Measurements from ENCODE around the gene MRPL41. TPM values are rescaled to one million over a fixed set of nuclear protein-coding genes. Genes with fewer than 3 reads are reported as not detected.
"Not testable (repeated sequence)": the region's sequence is repeated elsewhere in the genome, so short reads cannot be mapped to it uniquely, and the experiment has no call there.

MRPL41 gene
- 10 to 100 TPM; 81.6 to 99.0 (median 86.3) TPM for total RNA-seq

- no peaks in the 10 kb centered on the region for H3K27me3 Mint-ChIP-seq (ENCODE audit: low read depth)
Observed at GRCh38 chr9:137551264-137552021, at the start of gene MRPL41. Gene MRPL41, plus strand, starts transcription at chr9:137551879. Its CDS starts 203 bp downstream, at chr9:137552082.

GRCh38 chr9:137502008-137502911 is 49.4 kb upstream of the MRPL41 start:
- DNase-seq (no peak), ATAC-seq (no peak)
- H3K9me3 Mint-ChIP-seq = no peaks in the 10 kb centered on the region
- no peaks in the 10 kb centered on the region for H3K4me1 Mint-ChIP-seq (ENCODE audit: low read depth)
- H3K27me3 Mint-ChIP-seq (ENCODE audit: low read depth) = no peaks in the 10 kb centered on the region
- no peak overlapping the region for H3K4me3 Mint-ChIP-seq
- no peaks in the 10 kb centered on the region for H3K36me3 Mint-ChIP-seq (ENCODE audit: insufficient read depth)

More at GRCh38 chr9:137551264-137552021, at the start of gene MRPL41:
- peak; percentile 93 to 96 for ATAC-seq
- peaks cover 17% of the 10 kb centered on the region for H3K4me1 Mint-ChIP-seq (ENCODE audit: low read depth)
- peak within 1 kb of the TSS; percentile 87 for H3K4me3 Mint-ChIP-seq
- peak; percentile 77 for DNase-seq
- peaks cover 13% of the 10 kb centered on the region for H3K36me3 Mint-ChIP-seq (ENCODE audit: insufficient read depth)
- H3K9me3 Mint-ChIP-seq = no peaks in the 10 kb centered on the region

- H3K27me3 Mint-ChIP-seq (ENCODE audit: low read depth) = no peaks in the 10 kb centered on the region
- H3K4me1 Mint-ChIP-seq (ENCODE audit: low read depth) = no peaks in the 10 kb centered on the region
- no peaks in the 10 kb centered on the region for H3K36me3 Mint-ChIP-seq (ENCODE audit: insufficient read depth)
- DNase-seq (no peak), ATAC-seq (no peak)
- H3K4me3 Mint-ChIP-seq = no peak overlapping the region
- H3K9me3 Mint-ChIP-seq = no peaks in the 10 kb centered on the region
Observed at GRCh38 chr9:137504432-137504777, 47.3 kb upstream of the MRPL41 start.

- Mint-ChIP-seq H3K36me3 (ENCODE audit: insufficient read depth) (no peaks in the 10 kb centered on the region), H3K4me3 (no peak overlapping the region), H3K9me3 (no peaks in the 10 kb centered on the region), H3K27me3 (ENCODE audit: low read depth) (no peaks in the 10 kb centered on the region), H3K4me1 (ENCODE audit: low read depth) (no peaks in the 10 kb centered on the region)
- DNase-seq (no peak), ATAC-seq (no peak)
Observed at GRCh38 chr9:137505421-137506140, 46.1 kb upstream of the MRPL41 start.

GRCh38 chr9:137506274-137506673 is 45.4 kb upstream of the MRPL41 start:
- H3K36me3 Mint-ChIP-seq (ENCODE audit: insufficient read depth) = no peaks in the 10 kb centered on the region
- ATAC-seq (no peak), DNase-seq (no peak)
- no peaks in the 10 kb centered on the region for H3K27me3 Mint-ChIP-seq (ENCODE audit: low read depth)
- H3K4me3 Mint-ChIP-seq = no peak overlapping the region
- no peaks in the 10 kb centered on the region for H3K4me1 Mint-ChIP-seq (ENCODE audit: low read depth)
- no peaks in the 10 kb centered on the region for H3K9me3 Mint-ChIP-seq

GRCh38 chr9:137506702-137507171 is 44.9 kb upstream of the MRPL41 start:
- Mint-ChIP-seq H3K9me3 (no peaks in the 10 kb centered on the region), H3K27me3 (ENCODE audit: low read depth) (no peaks in the 10 kb centered on the region), H3K4me1 (ENCODE audit: low read depth) (no peaks in the 10 kb centered on the region), H3K4me3 (no peak overlapping the region), H3K36me3 (ENCODE audit: insufficient read depth) (no peaks in the 10 kb centered on the region)
- DNase-seq (no peak), ATAC-seq (no peak)

GRCh38 chr9:137509198-137509597 is 42.5 kb upstream of the MRPL41 start:
- no peaks in the 10 kb centered on the region for H3K27me3 Mint-ChIP-seq (ENCODE audit: low read depth)
- DNase-seq (no peak), ATAC-seq (no peak)
- peaks cover 4% of the 10 kb centered on the region for H3K4me1 Mint-ChIP-seq (ENCODE audit: low read depth)
- no peaks in the 10 kb centered on the region for H3K36me3 Mint-ChIP-seq (ENCODE audit: insufficient read depth)
- H3K4me3 Mint-ChIP-seq = no peak overlapping the region
- H3K9me3 Mint-ChIP-seq = no peaks in the 10 kb centered on the region

- ATAC-seq; DNase-seq; H3K36me3 Mint-ChIP-seq (ENCODE audit: insufficient read depth); H3K4me1 Mint-ChIP-seq (ENCODE audit: low read depth); H3K9me3 Mint-ChIP-seq; H3K4me3 Mint-ChIP-seq; H3K27me3 Mint-ChIP-seq (ENCODE audit: low read depth): not testable (repeated sequence)
Observed at GRCh38 chr9:137511126-137511525, 40.6 kb upstream of the MRPL41 start.

GRCh38 chr9:137511758-137512463 is 39.8 kb upstream of the MRPL41 start:
- H3K9me3 Mint-ChIP-seq = no peaks in the 10 kb centered on the region
- no peak for DNase-seq
- no peaks in the 10 kb centered on the region for H3K27me3 Mint-ChIP-seq (ENCODE audit: low read depth)
- peaks cover 4% of the 10 kb centered on the region for H3K4me1 Mint-ChIP-seq (ENCODE audit: low read depth)
- H3K36me3 Mint-ChIP-seq (ENCODE audit: insufficient read depth) = no peaks in the 10 kb centered on the region
- ATAC-seq = no peak
- no peak overlapping the region for H3K4me3 Mint-ChIP-seq

- H3K36me3 Mint-ChIP-seq (ENCODE audit: insufficient read depth); H3K9me3 Mint-ChIP-seq; H3K4me1 Mint-ChIP-seq (ENCODE audit: low read depth); H3K4me3 Mint-ChIP-seq; ATAC-seq; DNase-seq; H3K27me3 Mint-ChIP-seq (ENCODE audit: low read depth): not testable (repeated sequence)
Observed at GRCh38 chr9:137513136-137513535, 38.5 kb upstream of the MRPL41 start.

GRCh38 chr9:137513801-137514570 is 37.7 kb upstream of the MRPL41 start:
- not testable (repeated sequence) for H3K36me3 Mint-ChIP-seq (ENCODE audit: insufficient read depth); H3K4me3 Mint-ChIP-seq; ATAC-seq; H3K9me3 Mint-ChIP-seq; DNase-seq; H3K4me1 Mint-ChIP-seq (ENCODE audit: low read depth); H3K27me3 Mint-ChIP-seq (ENCODE audit: low read depth)

GRCh38 chr9:137514691-137515337 is 36.9 kb upstream of the MRPL41 start:
- Mint-ChIP-seq H3K36me3 (ENCODE audit: insufficient read depth) (no peaks in the 10 kb centered on the region), H3K4me3 (no peak overlapping the region), H3K9me3 (no peaks in the 10 kb centered on the region), H3K4me1 (ENCODE audit: low read depth) (peaks cover 4% of the 10 kb centered on the region), H3K27me3 (ENCODE audit: low read depth) (no peaks in the 10 kb centered on the region)
- DNase-seq (no peak), ATAC-seq (no peak)

- DNase-seq = no peak
- H3K4me1 Mint-ChIP-seq (ENCODE audit: low read depth) = peaks cover 4% of the 10 kb centered on the region
Observed at GRCh38 chr9:137515338-137515724, 36.3 kb upstream of the MRPL41 start.

More at GRCh38 chr9:137515338-137515724, 36.3 kb upstream of the MRPL41 start:
- H3K27me3 Mint-ChIP-seq (ENCODE audit: low read depth) = no peaks in the 10 kb centered on the region
- no peak for ATAC-seq
- no peak overlapping the region for H3K4me3 Mint-ChIP-seq
- H3K36me3 Mint-ChIP-seq (ENCODE audit: insufficient read depth) = no peaks in the 10 kb centered on the region
- no peaks in the 10 kb centered on the region for H3K9me3 Mint-ChIP-seq
